HG02759 (cell line): ENCODE measurements around the gene SAE1.
"Not testable (repeated sequence)": the region's sequence is repeated elsewhere in the genome, so short reads cannot be mapped to it uniquely, and the experiment has no call there.

Experiments
- ATAC-seq: cut with Tn5 transposase; IDR thresholded peaks from one replicate; pipeline ENCODE4 v1.9.1; 2021; ENCODE audit warnings: mild to moderate bottlenecking, moderate library complexity; ENCODE audit not compliant: unreplicated experiment

The SAE1 gene

DNA sequence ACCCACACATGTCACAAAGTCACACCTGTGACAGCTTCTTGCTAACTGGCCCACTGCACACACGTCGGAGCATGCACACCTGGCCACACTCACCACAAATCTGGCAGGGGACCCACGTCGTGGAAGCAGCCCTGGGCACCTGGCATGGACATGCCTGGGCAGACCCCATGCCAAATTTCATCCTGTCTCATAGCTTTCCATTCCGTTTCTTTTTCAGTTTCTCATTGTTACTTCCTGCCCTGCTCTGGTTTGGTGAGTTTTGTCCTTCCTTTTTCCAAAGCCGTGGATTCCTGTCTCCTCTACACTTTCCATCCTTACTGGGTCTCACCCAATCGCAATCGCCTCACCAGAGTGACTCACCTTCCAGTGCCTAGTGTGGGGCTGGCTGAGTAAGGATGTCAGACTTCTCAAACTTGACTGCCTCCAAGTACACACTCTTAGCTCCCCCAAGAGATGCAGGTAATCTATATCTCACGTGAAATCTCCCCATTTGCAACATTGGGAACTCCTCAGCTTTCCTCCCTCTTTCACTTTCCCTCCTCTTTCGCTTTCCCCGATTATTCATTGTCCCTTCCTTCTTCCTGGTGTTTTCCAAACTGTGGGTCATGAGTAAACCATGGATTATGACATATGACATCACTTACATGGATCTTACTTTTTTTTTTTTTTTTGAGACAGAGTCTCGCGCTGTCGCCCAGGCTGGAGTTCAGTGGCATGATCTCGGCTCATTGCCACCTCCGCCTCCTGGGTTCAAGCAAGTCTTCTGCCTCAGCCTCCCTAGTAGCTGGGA is 102.0 kb downstream of the SAE1 start:
- ATAC-seq, result no peak

- ATAC-seq, result no peak
Observed at GRCh38 chr19:47236072-47236675, 105.5 kb downstream of the SAE1 start.

- ATAC-seq, result no peak
Observed at GRCh38 chr19:47239152-47239551, 108.5 kb downstream of the SAE1 start.

GRCh38 chr19:47239610-47240296 is 109.1 kb downstream of the SAE1 start:
- ATAC-seq, result no peak

- no peak for ATAC-seq
Observed at GRCh38 chr19:47240556-47240955, 109.9 kb downstream of the SAE1 start.

GRCh38 chr19:47240996-47241918 is 110.6 kb downstream of the SAE1 start:
- ATAC-seq, result no peak

DNA sequence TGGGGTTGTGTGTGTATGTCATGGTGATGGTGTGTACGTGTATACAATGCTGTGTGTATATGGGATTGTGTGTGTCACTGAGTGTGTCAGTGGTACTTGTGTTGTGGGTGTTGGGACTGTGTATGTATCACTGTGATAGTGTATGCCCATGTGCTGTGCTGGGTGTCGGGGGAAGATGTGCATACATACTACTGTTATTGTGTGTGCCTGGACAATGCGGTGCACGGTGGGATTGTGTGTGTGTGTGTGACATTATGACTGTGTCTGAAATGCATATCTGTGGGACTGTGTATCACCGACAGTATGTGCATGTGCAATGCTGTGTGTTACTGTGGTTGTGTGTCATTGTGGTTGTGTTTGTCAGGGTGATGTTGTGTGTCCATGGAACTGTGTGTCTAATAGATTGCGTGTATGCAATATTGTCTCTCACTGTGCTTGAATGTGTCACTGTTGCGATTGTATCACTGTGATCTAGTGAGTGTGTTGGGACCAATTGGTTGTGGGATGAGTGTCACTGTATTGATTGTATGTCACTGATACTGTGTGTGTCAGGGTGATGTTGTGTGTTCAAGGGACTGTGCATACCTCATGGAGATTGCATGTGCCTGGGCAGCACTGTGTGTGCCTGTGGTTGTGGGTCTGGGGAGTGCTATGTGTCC is 111.4 kb downstream of the SAE1 start:
- no peak for ATAC-seq

DNA sequence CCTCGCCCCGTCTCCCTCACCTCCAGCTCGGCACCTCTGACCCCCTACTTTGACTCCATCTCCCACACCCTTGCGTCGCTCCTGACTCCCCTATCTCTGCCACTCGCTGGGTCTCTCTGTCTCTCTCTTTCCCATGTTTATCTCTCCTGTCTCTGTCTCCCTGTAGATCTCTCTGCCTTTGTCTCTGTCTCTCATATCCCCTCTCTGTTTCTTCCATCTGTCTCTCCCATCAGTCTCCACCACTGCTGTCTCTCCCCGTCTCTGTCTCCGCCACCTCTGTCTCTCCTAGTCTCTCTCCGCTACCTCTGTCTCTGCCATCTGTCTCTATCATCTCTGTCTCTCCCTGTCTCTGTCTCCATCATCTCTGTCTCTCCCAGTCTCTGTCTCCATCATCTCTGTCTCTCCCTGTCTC is 112.7 kb downstream of the SAE1 start:
- ATAC-seq, result no peak

DNA sequence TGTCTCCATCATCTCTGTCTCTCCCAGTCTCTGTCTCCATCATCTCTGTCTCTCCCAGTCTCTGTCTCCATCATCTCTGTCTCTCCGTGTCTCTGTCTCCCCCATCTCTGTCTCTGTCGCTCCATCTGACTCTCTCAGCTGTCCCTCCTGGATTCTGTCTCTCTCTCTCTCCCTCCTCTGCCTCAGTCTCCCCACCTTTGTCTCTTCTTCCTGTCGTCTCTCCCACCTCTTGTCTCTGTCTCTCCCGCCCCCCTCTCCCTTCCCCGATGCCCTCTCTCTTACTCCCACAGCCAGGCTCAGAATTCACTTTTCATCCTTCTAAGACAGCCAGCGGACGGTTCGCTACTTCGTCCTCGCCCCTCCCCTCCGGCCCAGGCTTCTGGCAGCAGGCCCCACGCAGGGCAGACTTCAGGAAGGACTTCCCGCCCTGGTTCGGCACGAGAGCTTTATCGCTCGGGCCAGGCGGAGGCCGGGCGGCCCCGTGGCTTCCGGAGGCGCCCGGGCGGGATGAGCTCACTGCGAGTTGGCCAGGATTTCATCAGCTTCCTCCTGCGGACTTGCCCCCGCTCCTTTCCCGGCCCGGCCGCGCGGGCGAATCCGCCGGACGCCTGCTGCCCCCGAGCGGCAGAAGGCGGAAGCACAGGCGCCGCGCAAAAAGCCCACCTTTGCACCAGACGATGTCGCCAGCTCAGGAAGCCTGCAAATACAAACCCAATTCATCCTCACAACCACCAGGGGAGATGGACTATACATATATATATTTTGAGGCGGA is 113.3 kb downstream of the SAE1 start:
- peak; percentile 68 for ATAC-seq

GRCh38 chr19:47247308-47247990 is 116.8 kb downstream of the SAE1 start:
- ATAC-seq, result no peak

GRCh38 chr19:47253016-47253415 is 122.4 kb downstream of the SAE1 start:
- ATAC-seq, result not testable (repeated sequence)

DNA sequence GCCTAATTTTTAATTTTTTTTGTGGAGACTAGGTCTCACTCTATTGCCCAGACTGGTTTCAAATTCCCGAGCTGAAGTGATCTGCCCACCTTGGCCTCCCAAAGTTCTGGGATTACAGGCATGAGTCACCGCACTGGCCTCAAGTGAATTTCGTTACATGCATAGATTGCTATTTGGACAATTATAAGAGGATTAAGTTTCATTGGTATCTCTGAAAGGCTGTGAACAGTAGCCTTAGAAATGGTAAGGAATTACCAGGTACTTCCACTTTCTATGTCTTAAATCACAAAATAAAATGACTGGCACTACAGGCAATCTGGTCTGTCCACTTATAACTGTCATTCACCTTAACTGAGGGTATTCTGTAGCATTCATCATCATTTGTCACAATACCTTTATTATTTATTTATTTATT is 122.8 kb downstream of the SAE1 start:
- ATAC-seq, result no peak

DNA sequence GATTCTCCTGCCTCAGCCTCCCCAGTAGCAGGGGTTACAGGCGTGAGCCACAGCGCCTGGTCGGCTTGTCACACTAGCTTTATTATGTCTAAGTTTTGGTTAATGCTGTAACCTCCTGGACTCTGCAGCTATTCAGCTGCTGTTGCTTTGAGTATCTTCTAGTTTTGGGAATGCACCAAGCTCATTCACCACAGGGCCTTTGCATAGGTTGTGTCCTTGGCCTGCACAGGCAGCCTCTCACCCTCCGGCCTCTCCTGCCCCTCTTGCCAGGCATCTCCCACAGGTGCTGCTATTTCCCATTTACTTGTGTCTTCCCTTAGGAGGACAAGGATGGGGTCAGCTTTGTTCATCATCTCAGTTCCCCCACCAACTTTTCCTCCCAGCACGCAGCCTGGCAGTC is 123.3 kb downstream of the SAE1 start:
- ATAC-seq, result no peak

- peak; percentile 66 for ATAC-seq
Observed at GRCh38 chr19:47255879-47256692, 125.5 kb downstream of the SAE1 start, which contains the start of gene CCDC9. CCDC9 (plus strand) TSS chr19:47256525; CDS start chr19:47258401, 1,876 bp downstream.

DNA sequence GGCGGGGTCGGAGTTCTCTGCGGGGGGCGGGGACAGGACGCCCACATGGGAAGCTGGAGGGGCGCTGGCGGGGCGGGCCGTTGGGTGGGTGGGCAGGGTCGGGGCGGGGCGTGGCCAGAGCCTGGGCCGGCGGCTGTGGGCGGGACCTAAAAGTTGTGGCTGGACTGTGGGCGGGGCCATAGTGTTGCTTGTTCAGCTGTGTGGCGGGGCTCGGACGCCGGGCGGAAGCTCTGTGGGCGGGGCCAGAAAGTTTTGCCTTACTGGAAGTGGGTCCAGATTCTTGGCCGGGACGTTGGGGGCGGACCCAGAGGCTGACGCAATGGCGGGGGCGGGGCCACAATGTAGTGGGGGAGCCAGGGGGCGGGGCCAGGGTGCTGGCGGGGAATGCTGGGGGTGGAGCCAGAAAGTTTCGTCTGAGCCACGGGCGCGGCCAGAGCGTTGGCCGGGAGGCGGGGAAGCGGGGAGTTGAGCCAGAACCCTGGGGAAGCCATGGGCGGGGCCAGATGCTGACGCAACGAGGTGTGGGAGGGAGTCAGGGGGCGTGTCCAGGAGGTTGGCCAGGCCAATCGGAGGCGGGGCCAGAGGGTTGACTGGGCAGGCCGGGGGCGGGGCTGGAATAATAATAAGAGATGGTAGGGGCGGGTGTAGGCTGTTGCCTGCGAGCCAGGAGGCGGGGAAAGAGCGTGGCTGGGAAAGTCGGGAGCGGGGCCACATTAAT is 126.2 kb downstream of the SAE1 start:
- peak; percentile 70 for ATAC-seq

DNA sequence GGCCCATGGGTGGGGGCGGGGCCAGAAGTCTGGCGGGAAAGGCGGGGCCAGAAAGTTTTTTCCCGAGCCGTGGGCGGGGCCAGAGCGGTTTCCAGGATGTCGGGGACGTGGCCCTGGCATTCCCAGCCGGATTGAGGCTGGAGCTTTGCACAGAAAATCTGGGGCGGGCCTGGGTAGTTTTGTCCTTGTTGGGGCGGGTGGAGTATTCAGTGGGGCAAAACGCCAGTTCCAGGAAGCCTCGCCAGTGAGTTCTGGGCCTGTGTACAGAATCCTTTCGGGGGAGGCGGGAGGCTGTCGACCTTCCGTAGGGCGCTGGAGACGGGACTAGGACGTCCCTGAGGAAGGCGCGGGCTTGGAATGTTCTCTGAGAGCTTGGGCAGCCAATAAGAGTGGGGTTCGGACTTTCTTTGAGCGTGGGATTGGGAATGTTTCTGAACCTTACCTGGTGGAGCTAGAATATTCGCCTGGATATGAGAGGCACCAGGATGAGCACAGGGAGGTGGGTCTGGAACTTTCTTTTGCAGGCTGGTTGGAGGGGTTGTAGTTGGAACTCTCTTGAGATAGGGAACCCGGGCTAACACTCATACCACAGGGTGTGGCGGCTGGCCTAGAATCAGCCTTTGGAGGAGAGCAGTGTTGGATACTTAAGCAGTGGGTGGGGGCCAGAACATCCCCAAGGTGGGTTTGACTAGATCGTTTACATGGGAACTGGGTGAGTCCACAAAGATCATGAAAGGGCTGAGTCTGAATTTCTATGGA is 127.0 kb downstream of the SAE1 start:
- no peak for ATAC-seq

GRCh38 chr19:47258434-47258833 is 127.8 kb downstream of the SAE1 start:
- ATAC-seq, result no peak
